Vagina (tissue), 2 donors: Measurements from ENCODE around the gene IGFBP2.

ENCODE experiments used
- POLR2A ChIP-seq, 2 donors: fragments of 450-650 bp; IDR thresholded peaks; one replicate each; pipeline ENCODE4 v1.6.1; 2017; ENCODE audit warnings: antibody characterized with exemption in 2 of 2, mild to moderate bottlenecking in 2 of 2, moderate library complexity in 2 of 2
- TF ChIP-seq, protein P1 (sequence below), 3 experiments: fragments of 450-650 bp in 2 of 3; fragments of 200-600 bp in 1 of 3; sonication (generic) in 1 of 3; IDR thresholded peaks; one replicate each; pipeline ENCODE4 v1.5.1; 2017 to 2019; ENCODE audit warnings: antibody characterized with exemption in 3 of 3, mild to moderate bottlenecking in 2 of 3, moderate library complexity in 2 of 3

DNA sequence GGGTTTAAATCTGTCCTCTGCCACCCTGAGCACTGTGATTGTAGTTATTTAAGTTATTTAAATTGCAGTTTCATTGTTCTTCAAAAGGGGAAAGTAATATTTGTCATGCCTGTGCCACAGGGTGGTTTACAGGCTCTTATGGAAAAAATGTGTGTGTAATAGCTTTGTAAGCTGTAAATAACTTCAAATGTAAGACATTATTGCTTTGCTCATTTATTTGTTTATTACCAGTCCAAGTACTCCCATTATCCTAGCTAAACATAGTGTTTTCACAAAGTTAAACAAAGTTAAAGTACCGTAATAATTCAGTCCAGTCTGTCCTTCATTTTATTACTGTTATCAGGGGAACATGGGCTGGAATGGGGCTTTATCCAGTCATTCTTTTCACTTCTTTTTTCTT is 43.4 kb upstream of the IGFBP2 start:
- TF ChIP-seq, protein P1, sequence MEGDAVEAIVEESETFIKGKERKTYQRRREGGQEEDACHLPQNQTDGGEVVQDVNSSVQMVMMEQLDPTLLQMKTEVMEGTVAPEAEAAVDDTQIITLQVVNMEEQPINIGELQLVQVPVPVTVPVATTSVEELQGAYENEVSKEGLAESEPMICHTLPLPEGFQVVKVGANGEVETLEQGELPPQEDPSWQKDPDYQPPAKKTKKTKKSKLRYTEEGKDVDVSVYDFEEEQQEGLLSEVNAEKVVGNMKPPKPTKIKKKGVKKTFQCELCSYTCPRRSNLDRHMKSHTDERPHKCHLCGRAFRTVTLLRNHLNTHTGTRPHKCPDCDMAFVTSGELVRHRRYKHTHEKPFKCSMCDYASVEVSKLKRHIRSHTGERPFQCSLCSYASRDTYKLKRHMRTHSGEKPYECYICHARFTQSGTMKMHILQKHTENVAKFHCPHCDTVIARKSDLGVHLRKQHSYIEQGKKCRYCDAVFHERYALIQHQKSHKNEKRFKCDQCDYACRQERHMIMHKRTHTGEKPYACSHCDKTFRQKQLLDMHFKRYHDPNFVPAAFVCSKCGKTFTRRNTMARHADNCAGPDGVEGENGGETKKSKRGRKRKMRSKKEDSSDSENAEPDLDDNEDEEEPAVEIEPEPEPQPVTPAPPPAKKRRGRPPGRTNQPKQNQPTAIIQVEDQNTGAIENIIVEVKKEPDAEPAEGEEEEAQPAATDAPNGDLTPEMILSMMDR (IDR thresholded peaks at IDR 0.05): no peak
- no peak for TF ChIP-seq POLR2A (IDR thresholded peaks at IDR 0.05)
